GM19025 (cell line): ENCODE data around the gene APOH.

ENCODE experiments used
- ATAC-seq: cut with Tn5 transposase; IDR thresholded peaks from one replicate; pipeline ENCODE4 v1.9.1; 2021; ENCODE audit warnings: mild to moderate bottlenecking, low read depth, moderate library complexity; ENCODE audit not compliant: unreplicated experiment

The APOH gene

DNA sequence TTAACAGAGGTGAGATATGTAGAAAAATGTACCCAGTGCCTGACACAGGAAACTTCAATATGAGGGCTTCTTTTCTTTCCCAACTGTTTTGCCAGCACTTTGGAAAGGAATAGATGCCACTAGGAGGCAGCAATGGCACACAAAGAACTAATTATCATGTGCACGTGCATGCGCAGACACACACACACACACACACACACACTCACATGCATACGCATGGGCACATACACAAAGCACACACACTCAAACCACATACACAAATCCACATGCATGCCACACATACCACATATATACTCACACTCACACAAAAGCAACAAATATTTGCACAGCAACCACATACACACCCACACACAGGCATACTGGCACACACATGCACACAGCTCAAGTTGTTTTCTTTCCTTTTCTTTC lies 28.5 kb downstream of the APOH start:
- no peak for ATAC-seq

DNA sequence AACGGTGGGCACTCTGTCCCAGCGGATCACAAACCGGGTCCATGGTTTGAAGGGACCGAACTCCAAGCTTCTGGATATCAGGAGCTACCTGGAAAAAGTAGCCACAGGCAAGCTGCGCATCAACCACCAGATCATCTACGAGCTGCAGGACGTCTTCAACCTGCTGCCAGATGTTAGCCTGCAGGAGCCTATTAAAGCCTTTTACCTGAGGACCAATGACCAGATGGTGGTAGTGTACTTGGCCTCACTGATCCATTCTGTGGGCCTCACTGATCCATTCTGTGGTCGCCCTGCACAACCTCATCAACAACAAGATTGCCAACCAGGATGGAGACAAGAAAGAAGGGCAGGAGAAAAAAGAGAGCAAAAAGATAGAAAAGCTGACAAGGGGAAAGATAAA lies 31.0 kb downstream of the APOH start:
- ATAC-seq, result no peak

DNA sequence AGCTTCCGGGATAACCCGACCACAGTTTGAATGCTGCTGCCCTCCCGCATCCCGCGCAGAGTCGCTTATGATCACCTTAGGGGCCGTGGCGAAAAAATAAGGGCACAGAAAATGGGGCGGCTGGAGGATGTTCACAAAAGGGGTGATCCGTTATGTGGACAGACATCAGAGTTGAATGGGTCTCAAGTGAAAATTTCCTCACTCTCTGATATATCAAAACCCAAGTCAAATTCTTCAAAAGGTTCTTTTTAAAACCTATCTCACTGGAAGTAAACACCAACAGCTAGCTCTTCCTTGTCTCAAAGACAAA lies 36.9 kb downstream of the APOH start:
- ATAC-seq, result no peak

DNA sequence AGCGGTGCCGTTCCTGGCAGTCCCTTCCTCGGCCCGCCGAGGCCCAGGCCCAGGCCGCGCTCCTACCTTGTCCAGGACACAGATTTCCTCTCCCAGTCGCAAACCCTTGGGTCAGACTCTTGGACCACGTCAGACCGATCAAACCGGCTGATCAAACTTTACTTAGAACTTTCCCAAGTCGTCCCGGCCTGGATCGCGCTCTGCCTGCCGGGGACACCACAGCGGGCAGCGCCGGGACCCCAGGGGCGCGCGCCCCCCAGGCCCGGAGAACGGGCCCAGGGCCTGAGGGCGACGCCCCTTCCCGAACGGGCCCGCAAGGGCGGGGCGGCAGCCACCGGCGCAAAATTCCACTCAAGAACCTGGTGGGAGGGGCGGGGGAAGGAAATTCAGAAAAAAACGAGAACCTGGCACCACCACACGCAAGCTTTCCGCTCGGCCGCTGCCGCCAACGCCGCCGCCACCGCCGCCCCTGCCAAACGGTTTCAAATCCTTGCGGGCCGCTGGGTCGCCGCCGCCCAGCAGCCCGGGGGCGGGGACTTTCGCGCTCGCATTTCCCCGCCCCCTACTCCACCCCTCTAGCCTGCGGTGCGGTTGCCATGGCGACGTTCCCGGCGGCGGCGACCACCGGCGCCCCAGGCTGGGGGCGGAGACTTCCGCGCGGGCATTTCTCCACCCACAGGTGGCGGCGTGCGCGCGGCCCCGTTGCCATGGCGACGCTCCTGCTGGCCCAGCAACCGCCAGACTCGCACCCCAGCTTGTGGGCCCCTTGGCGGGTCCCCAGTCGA lies 37.4 kb downstream of the APOH start, which contains the start of gene CEP112:
CEP112 (minus strand) TSS at position 541 of the 785 bp plus-strand sequence.
- ATAC-seq, result no peak

DNA sequence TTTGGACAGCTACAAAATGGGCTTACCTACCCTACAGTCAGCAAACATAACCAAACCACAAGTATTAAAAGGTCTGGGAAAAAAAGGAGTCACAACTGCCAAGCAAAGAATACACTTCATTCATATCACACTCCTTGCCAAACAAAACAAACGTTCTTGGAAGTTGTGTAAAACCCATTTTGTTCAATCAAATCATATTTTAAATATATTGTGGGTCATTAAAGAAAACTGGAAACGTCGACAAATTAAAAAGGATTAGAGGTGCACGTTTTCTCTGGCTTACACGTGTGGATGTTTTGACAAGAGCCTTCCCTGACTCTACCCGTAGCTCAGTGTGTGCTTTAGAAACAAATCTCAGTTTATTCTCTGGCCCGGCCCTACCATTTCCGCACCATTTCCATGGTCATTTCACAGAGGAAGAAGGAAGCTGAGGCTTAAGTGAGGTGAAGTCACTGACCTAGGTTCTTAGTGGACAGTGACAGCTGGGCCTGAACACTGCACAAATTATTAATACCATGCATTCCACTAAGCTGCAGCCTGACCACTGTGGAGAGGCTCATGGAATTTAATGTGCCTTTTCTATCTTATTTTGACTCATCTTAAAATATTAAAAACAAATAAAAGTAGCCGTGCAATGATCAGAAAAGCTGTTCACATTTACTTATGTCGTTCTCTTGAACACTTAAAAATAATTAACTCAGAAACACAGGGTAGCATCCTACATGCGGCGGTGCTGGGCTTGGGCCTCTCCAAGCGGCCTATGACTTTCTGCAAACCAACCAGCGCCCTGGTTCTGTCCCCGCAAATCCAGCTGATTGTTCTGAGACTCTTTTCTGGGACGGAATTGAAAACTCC lies 38.2 kb downstream of the APOH start:
- no peak for ATAC-seq

DNA sequence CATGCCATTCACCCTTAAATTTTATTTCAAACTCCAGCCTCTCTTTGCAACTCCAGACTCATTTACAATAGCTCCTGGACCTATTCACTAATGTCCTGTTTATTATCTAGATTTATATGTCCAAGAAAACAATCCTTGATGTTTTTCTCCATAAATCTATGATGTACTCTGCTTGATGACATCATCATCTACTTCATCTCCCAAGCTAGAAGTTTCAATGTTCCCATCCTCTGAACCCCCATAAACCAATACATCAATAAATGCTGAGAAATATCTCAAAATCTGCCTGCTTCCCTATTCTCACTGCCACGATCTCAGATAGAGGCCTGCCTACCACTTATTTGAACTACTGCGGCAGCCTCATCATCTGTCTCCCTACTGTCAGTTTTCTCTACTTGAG lies 41.5 kb downstream of the APOH start:
- ATAC-seq, result no peak

DNA sequence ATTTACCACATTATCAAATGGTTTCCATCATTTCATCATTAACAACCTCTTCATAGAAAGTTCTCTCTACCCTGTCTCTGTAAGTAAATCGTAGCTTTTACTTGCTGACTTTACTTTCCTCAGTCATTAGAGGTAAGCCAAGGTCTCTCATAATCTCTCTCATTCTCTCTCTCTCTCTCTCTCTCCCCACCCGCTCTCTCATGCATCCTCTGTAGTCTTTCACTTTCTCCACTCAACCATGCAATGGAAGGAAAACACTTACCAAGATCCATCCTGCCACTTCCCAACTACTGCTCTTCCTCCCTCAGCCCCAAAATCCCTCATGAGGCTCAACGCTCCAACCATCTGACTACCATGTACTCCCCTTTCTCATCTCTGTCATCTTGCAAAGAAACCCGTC lies 43.4 kb downstream of the APOH start:
- ATAC-seq, result no peak

DNA sequence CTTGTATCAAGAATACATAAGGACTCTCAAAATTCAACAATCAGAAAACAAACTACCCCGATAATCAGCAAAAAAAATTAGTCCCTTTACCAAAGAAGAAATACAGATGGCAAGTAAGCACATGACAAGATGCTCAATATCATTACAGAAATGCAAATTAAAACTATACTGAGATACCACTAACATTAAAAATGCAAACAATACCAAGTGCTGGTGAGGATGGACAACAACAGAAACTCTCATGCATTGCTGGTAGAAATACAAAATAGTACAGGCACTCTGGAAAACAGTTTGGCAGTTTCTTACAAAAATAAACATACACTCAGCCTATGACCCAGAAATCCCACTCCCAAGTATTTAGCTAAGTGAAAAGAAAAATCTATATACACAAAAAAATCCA lies 44.8 kb downstream of the APOH start:
- ATAC-seq, result no peak

DNA sequence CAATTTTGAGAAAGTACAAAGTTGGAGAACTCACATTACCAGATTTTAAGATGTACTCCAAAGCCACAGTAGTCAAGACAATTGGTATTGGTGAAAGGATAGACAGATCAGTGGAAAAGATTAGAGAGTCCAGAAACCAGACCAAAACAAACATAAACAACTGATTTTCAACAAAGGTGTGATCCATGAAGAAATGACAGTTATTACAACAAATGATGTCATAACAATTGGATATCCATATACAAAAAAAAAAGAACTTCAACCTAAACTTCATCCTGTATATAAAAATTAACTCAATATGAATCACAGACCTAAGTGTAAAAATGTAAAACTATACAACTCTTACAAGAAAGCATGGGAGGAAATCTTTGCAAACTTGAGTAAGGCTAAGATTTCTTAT lies 45.7 kb downstream of the APOH start:
- no peak for ATAC-seq

DNA sequence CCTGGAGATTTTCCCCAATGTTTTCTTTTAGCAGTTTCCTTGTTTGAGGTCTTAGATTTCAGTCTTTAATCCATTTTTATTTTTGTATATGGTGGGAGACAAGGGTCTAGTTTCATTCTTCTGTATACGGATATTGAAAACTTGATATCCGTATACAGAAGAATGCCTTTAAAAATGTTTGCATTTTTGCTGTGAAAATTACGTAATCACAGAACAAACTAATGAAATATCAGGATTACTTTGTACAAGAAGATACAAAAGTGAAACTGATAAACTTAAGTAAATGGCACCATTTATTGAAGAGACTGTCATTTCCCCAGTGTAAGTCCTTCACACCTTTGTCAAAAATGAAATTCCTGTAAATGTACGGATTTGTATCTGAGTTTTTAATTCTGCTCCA lies 50.6 kb downstream of the APOH start:
- ATAC-seq, result no peak

DNA sequence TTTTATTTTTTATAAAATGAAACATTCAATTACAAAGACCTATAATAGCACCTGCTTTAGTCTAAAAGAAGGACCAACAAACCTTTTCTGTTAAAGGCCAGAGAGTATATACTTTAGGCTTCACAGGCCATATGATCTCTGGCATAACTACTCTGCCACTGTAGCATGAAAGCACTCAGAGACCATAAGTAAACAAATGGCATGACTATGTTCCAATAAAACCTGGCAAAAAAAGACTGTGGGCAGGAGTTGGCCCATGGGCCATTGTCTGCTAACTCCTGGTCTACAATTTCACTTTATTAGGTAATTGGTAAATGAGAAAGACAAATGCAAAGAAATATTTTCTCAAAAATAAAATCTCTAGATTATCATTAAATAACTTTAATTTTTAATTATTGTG lies 52.2 kb downstream of the APOH start:
- ATAC-seq, result no peak

DNA sequence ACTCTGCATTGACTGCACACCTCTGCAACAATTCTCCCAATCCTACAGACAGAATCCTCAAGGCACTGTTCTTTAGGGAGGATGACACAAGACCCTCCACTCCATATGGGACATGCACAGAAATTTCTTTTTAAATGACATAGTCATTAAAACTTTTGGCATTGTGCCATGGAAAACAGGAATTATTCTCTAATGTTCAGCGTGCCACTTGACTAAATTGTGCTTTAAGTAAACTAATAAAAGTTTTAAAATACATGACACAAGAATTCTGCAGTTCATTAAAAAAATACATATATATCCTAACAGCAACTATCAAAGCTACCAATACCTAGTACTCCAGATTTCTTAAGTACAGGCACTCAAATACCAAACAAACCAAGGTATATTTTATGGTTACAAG lies 53.3 kb downstream of the APOH start:
- no peak for ATAC-seq

DNA sequence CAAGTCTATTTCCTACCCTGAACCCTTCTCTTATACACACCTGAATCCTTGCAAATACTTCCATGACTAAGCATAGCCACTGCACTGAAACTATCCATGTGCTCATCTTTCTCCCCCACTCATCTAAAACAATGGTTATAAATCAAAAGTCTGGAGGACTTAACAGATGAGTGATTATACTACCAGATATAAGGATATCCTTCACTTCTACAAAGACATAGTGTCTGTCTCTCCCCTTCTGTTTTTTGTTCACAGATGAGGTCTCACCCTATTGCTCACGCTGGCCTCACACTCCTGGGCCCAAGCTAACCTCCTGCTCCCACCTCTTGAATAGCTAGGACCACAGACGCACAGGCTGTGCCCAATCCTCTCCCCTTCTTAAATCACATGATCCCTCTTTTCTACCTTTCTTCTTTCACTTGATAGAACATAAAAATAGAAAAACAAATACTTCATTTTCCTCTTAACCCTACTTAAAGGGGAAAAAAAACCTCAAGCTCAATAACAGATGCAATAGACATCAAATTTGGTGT lies 56.5 kb downstream of the APOH start:
- no peak for ATAC-seq

DNA sequence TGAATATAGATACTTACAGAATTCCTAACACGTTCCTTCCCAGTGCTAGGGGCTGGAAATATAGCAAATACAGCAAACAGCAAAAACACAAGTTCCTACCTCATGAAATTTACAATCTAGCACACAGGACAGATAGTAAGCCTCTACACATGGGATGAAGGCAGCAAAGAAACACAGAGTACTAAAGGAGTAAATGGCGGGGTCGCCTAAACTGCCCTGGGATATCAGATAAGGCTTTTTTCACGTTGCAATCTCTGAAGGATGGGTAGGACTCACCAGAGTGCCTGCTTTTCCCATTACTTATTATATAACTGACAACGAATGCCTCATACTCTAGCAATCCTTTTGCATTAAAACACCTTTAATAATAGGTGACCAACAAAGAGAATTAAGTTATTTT lies 57.1 kb downstream of the APOH start:
- no peak for ATAC-seq

DNA sequence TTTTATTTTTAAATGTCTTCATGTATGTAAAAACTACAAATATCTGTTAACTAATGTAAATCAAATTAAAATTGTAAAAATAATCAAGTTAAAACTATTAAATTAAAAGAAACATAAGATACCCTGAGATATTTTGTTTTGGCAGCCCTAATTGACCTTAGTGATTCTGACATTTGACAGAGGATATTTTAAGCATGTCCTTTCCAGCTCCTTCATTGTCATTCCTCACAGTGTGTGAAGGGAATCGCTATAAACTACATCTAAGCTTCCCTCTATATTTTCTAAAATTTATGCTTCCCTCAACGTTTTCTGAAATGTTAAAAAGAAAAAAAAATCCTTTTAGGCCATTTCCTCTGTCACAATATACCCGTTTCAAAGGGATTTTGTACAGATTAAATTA lies 57.5 kb downstream of the APOH start:
- no peak for ATAC-seq

DNA sequence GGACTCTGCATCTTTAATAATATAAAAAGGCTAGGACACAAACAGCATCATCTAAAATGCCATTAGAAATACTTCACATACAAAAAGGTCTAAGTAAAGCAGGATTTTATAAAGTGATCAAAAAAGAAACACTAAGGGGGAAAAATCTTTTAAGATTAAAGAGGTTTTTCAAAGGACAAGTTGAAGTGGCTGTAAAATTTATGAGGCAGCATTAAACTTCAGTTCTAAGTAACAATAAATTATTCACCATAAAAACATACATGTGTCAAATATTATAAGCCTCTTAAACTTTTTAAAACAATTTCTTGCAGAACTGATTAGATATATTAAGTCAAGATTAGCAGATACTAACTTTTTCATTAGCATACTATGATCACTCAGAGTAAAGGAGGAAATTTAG lies 58.0 kb downstream of the APOH start:
- ATAC-seq, result no peak

DNA sequence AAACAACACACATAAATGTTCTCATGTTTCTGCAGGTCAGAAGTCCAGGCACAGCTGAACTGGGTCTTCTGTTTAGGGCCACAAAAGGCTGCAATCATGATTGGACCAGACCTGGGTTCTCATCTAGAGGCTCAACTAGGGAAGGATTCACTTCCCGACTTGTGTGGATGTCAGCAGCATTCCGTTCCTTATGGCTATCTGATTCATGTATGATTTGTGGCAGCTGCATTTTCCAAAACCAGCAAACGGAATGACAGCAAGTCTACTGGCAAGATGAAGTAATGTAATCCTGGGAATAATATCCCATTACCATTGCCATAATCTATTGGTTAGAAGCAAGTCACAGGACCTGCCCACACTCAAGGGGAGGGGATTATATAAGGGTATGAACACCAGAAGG lies 59.4 kb downstream of the APOH start:
- no peak for ATAC-seq

DNA sequence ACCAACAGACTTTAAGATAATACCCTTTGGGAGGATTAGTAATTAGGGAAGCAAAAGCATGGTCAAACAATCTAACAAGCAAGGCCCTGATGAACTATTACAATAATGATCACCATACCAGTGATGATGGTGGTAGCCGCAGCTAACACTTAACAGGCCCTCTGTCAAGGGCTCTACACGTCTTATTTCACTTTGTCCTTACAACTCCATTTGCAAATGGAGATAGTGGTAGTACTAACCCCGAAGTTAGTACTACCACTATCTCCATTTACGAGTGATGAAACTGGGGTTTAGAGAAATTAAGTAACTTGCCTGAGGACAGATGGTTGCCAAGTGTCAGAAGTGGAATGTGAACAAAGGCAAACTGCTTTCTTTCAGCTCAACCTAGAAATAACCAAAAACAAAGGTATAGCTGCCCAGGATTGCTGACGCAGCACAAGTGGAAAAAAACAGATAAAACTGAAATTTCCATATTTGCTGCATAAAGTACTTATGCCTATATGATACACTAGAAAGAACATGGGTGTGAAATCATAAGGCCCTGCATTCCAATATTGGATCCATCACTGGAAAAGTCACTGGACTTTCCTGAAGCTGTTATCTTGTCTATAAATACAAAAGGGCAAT lies 61.9 kb downstream of the APOH start:
- no peak for ATAC-seq

DNA sequence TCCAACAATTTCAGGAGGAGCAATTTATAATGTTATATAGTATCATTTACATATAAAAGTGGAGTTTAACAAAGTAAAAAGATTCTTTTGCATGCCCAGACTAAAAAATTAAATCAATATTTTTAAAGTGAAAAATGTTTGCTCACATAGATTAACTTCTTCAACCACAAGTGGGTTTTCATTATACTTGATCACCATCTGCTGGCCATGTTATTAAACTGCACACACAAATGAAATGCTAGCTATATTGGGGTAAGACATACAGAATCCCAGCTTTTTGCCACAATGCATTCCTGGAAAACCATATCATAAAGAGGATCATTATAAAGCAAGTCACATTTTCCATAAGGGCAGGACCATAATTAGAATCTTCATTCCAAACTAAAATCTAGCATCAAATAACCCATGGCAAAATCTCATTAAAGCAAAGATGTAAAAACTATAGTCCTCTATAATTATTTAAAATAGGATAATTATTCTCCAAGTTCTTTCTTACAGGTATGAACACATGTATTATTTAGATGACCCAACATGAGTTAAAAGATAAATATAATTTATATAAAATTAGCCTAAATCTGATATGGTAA lies 63.6 kb downstream of the APOH start:
- no peak for ATAC-seq
